ENCODE results near the gene RAB8B.
"Not testable (repeated sequence)": the region's sequence is repeated elsewhere in the genome, so short reads cannot be mapped to it uniquely, and the experiment has no call there.

The RAB8B gene

DNA sequence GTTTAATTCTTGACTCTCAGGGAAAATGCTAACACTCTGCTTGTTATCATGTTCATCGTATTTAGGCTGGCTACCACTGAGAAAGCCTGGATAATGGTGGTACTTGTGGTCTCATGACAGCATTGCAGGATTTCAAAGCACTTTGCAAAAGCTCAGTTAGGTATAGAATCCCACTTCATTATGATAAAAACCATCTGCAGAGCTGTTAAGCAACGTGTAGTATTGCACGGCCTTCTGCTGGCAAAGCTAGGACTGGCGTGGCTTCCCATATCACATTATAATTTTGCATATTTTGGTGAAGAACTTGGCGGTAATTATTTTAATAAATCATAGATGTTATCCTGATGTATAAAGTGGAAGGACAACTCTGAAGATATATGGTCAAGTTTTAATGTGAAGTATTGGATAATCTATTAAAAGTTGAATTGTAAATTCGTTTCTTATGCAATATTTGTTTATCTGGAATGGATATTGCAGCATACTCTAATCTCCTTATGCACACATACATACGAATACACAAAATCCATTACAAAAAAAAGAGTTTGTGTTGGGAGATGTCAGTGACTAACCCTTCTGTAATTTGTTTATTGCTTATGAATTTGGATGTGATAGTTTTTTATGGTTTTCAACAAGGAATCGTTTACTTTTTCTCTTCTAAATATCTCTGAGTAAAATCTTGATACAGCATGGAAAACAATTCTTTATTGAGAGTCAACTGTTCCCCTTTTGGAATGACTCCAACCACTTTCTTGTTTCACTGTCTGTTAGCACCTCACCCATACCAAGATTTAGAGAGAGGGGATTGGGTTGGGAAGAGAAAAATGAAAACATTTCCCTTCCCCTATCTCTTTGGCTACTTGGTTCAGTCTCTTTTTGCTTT, 9.2 kb downstream of the RAB8B start:
- no peak for TF ChIP-seq CTCF (IDR thresholded peaks at IDR 0.05; ENCODE audit: extremely low read depth, missing control alignments)
- DNase-seq (ENCODE audit: low spot score) = no peak

DNA sequence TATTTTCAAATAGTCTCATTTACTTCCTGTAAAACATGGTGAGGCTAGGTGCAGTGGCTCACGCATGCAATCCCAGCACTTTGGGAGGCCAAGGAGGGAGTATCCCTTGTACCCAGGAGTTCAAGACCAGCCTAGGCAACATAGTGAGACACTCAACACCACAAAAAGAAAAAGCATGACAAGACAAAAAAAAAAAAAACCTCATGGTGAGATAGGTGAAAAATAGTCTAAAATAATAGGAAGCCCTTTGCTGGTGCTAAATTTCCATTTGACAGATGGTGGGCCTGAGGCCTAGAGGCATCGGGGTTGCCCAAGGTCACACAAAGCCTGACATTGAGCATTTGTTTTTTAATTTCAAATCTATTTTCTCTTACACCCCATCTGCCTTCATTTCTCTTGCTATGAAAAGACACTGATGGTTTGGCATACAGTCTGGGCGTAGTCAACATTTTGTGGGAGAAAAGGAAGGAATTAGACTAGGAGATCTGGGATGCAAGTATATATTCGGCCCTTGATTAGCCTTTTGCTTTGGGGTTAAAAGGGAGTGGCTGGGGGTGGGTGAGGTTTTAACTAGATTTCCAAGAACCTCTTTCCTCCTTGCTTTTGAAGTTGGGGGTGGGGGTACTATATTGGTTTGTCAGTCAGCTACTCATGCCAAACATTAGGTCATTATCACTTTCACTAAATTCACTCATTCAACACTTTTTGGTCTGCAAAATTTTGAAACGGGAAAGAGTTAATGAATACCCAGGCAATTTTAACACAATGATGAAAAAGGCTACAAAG, 11.3 kb downstream of the RAB8B start:
- no peak for DNase-seq (ENCODE audit: low spot score)
- no peak for TF ChIP-seq CTCF (IDR thresholded peaks at IDR 0.05; ENCODE audit: extremely low read depth, missing control alignments)

- no peak for TF ChIP-seq CTCF (IDR thresholded peaks at IDR 0.05; ENCODE audit: extremely low read depth, missing control alignments)
- DNase-seq (ENCODE audit: low spot score) = no peak
These were observed 13.5 kb downstream of the RAB8B start for GRCh38 chr15:63202861-63203260.

GRCh38 chr15:63203451-63204090, 14.2 kb downstream of the RAB8B start:
- DNase-seq (ENCODE audit: low spot score) = no peak
- no peak for TF ChIP-seq CTCF (IDR thresholded peaks at IDR 0.05; ENCODE audit: extremely low read depth, missing control alignments)

- TF ChIP-seq CTCF (IDR thresholded peaks at IDR 0.05; ENCODE audit: extremely low read depth, missing control alignments) = no peak
- DNase-seq (ENCODE audit: low spot score) = no peak
These were observed 16.7 kb downstream of the RAB8B start for GRCh38 chr15:63206079-63206478.

GRCh38 chr15:63208824-63209223, 19.4 kb downstream of the RAB8B start:
- DNase-seq (ENCODE audit: low spot score) = not testable (repeated sequence)

DNA sequence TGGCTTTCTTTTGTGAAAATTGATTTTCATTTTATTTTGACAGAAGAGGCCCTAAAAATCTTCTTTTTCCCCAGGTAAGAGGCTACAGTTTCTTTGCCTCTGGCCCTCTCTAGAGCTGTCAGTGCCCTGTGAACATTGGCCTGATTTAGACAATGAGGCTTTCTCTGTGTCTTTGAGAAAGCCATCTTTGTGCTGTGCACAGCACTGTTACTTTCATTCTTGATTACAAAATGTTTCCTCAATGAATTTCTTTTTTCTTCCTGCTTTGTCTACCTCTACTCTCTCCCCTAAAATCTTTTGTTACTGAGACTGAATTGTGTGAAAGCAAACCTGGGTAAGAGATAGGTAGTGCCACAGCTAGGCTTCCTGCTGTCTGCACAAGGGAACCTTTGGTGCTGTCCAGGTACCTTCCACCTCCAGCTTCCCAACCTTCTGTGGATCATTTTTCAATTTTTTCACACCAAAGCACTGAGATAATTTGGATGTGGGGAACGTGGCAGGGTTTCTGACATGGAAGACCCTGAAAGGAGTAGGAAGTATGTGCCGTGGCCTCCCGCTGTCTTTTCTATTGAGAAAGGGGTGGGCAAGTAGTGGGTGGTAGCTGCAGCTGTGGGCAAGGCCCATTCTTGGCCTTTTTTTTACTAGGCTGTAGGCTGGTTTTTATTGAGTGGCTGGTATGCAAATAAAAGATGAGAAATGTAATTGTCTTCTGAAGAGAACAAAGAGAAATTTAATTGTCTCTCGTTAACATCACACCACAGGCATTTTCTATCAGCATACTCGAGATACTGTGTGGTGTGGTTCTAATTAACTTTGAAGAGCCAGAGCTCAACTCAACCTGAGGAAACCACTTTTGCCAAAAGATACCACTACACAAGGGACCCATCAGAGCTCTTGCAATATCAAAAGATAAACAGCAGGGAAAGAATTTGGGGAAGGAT, 21.0 kb downstream of the RAB8B start:
- no peak for DNase-seq (ENCODE audit: low spot score)
- no peak for TF ChIP-seq CTCF (IDR thresholded peaks at IDR 0.05; ENCODE audit: extremely low read depth, missing control alignments)
